Fibroblast of the conjunctiva (primary cell): ENCODE results near the gene ACBD5.
"Not testable (repeated sequence)": the region's sequence is repeated elsewhere in the genome, so short reads cannot be mapped to it uniquely, and the experiment has no call there.

Experiments
- DNase-seq: peaks from one replicate; pipeline ENCODE4 v3.0.0-alpha.2; 2010; ENCODE audit warnings: low read depth

ACBD5 gene

GRCh38 chr10:27241010-27241651, 534 bp upstream of the ACBD5 start:
- DNase-seq, result no peak

GRCh38 chr10:27237531-27237930, 3.1 kb downstream of the ACBD5 start:
- not testable (repeated sequence) for DNase-seq

GRCh38 chr10:27236589-27237128, 3.9 kb downstream of the ACBD5 start:
- not testable (repeated sequence) for DNase-seq

GRCh38 chr10:27235706-27236105, 4.9 kb downstream of the ACBD5 start:
- no peak for DNase-seq

GRCh38 chr10:27230022-27230421, 10.6 kb downstream of the ACBD5 start:
- no peak for DNase-seq

GRCh38 chr10:27225642-27226257, 14.8 kb downstream of the ACBD5 start:
- DNase-seq, result no peak

GRCh38 chr10:27225011-27225590, 15.5 kb downstream of the ACBD5 start:
- DNase-seq, result no peak

- DNase-seq, result no peak
These were observed 16.6 kb downstream of the ACBD5 start for GRCh38 chr10:27223964-27224363.

GRCh38 chr10:27207350-27207749, 33.2 kb downstream of the ACBD5 start:
- no peak for DNase-seq

GRCh38 chr10:27203806-27204205, 36.8 kb downstream of the ACBD5 start:
- DNase-seq, result no peak

GRCh38 chr10:27197980-27198620, 42.5 kb downstream of the ACBD5 start:
- no peak for DNase-seq

GRCh38 chr10:27192284-27192683, 48.3 kb downstream of the ACBD5 start:
- peak; percentile 74 for DNase-seq

- DNase-seq, result no peak
These were observed 50.1 kb downstream of the ACBD5 start for GRCh38 chr10:27190508-27190907.

GRCh38 chr10:27188897-27189296, 51.7 kb downstream of the ACBD5 start:
- DNase-seq, result no peak

- no peak for DNase-seq
These were observed 52.3 kb downstream of the ACBD5 start for GRCh38 chr10:27188259-27188658.

GRCh38 chr10:27169849-27170248, 70.7 kb downstream of the ACBD5 start:
- DNase-seq, result no peak

GRCh38 chr10:27158421-27158820, 82.2 kb downstream of the ACBD5 start:
- no peak for DNase-seq

- DNase-seq, result no peak
These were observed 83.4 kb downstream of the ACBD5 start for GRCh38 chr10:27157150-27157549.

GRCh38 chr10:27156566-27156965, 84.0 kb downstream of the ACBD5 start:
- not testable (repeated sequence) for DNase-seq

GRCh38 chr10:27155066-27155754, 85.4 kb downstream of the ACBD5 start, which contains the start of gene MASTL:
MASTL (plus strand) TSS chr10:27155352; CDS start chr10:27155427, 75 bp downstream.
- DNase-seq, result peak; percentile 89

- DNase-seq, result no peak
These were observed 86.8 kb downstream of the ACBD5 start for GRCh38 chr10:27153845-27154193.

- DNase-seq, result no peak
These were observed 87.3 kb downstream of the ACBD5 start for GRCh38 chr10:27153329-27153728.
